GM10266 (cell line): Measurements from ENCODE around the gene NFE2.
A peak's percentile ranks its signal among the peaks of the same experiment; 100 is the strongest.
"Not testable (repeated sequence)": the region's sequence is repeated elsewhere in the genome, so short reads cannot be mapped to it uniquely, and the experiment has no call there.

ENCODE experiments used
- DNase-seq: peaks from one replicate; pipeline ENCODE4 v3.0.0; 2012; ENCODE audit errors: extremely low spot score
- CTCF ChIP-seq: IDR thresholded peaks from 2 replicates; pipeline ENCODE4 v1.5.1; 2012; ENCODE audit warnings: mild to moderate bottlenecking, low read depth; ENCODE audit not compliant: control insufficient read depth, insufficient read depth; ENCODE audit errors: missing control alignments

Gene NFE2

GRCh38 chr12:54328595-54329337, 28.0 kb upstream of the NFE2 start:
- no peak for DNase-seq
- TF ChIP-seq CTCF: no peak

DNA sequence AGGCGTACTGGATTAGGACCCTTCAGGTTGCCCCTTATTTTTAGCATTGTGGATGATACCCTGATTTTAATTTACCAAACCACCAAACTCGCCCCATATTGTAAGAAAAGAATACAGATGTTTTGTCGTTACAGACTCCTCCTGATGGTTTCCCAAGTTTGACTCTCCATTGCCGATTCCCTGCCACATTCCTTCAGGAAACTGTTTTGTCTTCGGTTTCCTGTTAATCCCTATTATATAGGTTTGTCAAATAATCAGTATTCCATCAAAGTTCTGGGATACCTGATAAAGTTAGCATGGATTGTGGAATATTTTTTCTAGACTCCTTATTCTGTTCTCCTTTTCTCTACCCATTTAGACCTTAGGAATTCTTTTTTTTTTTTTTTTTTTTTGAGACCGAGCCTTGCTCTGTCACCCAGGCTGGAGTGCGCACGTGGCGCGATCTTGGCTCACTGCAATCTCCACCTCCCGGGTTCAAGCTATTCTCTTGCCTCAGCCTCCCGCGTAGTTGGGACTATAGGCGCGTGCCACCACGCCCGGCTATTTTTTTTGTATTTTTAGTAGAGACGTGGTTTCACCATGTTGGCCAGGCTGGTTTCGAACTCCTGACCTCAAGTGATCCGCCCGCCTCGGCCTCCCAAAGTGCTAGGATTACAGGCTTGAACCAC, 24.8 kb upstream of the NFE2 start:
- not testable (repeated sequence) for DNase-seq

DNA sequence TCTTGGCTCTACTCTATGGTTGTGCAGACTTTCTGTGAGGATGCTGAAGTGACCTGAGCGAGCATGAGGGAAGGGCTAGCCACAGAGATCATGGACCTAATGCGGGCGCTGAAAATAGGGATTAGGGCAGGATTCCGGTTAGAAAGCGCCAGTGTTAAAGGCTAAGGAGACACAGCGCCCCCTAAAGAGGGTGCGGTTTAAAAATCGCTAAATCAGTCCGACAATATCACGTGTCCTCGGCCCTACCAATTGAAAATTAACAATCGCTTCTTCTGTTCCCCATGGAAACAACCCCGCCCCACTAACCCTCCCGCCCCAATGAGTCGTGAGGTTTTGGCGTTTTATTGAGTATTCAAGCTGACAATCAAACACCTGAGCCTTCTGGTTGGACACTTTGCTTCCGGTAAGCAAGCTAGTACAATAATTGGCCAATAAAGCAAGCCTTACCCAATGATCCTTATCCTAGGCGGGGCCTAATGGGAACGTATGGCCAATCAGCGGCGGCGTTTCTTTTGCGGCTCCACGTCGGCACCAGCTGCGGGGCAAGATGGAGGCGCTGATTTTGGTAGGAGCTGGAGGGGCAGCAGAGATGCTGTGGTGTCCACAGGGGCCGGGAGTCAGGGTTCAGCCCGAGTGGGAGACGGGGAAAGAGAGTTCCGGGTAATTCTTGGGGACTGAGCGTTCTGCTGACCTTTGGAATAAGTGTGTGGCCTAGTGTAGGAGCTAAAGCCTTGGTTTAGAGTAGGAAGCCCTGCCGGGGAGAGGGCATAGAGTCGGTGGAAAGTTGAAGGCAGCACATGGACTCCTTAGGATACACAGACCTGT, 24.0 kb upstream of the NFE2 start, which contains the start of gene COPZ1:
TSS of gene COPZ1 (plus strand) at position 515 of the 825 bp plus-strand sequence. CDS start at position 548, 33 bp downstream.
- TF ChIP-seq CTCF: peak; percentile 86
- peak; percentile 88 for DNase-seq

- no peak for DNase-seq
- no peak for TF ChIP-seq CTCF
These were observed 20.5 kb upstream of the NFE2 start for GRCh38 chr12:54321363-54321762.

DNA sequence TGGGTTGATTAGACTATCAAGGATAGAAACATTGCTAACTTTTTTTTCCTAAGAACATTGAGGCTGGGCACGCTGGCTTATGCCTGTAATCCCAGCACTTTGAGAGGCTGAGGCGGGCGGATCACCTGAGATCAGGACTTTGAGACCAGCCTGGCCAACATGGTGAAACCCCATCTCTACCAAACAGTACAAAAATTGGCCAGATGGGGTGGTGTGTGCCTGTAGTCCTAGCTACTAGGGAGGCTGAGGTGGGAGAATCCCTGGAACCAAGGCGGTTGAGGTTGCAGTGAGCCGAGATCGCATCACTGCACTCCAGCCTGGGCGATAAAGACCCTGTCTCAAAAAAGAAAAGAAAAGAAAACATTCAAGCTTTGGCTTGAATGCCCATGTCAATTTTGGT, 11.5 kb upstream of the NFE2 start:
- DNase-seq: not testable (repeated sequence)

DNA sequence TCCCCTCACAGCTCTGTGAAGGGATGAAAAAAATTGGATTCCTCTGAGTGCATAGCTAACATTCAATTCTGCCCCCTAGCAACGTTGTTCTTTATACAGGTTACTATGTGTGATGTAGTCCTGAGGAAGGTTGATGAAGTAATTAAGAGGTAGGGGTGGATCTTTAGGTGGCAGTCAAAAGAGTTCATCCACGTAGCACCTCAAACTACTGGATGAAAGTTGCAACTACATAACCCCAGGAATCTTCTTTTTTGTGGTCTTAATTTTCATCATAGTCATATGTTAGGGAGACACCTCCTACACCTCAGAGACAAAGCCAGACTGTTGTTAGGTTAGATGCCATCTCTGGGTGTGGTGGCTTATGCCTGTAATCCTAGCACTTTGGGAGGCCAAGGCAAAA, 10.2 kb upstream of the NFE2 start:
- TF ChIP-seq CTCF: no peak
- no peak for DNase-seq

DNA sequence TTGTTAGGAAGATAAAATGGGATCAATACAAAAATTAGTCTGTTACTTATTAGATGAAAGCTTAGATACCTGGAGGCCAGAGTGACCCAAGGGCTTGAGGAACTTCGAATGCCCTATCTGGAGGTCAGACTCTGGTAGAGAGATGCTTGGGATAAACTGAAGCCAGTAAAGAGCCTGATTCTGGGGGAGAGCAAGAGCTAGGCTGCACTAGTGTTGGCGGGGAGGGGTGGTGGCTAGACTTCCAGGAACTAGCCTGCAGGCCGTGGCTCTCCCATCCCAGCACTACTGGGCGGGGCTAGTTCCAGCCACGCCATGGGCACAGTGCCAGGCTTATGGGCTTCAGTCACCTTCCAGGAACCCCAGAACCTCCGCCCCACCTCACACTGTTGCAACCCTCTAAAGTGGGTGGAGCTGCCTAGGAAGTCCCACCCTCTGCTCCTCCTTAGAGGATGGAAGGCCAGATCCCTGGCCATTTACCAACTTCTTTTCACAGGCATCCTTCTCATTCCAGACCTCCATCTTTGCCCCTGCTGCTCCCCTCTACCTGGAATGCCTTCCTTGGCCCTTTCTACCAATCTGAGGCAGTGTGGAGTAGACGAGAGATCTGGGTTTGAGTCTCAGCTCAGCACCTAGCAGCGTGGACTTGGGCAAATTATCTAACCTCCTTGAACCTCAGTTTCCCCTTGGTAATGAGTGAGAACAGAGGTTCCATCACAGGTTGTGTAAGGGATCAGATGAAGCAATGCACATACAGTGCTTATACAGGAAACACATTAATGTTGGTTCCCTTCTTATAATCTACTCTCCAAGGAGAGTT, 6.3 kb upstream of the NFE2 start:
- TF ChIP-seq CTCF: no peak
- no peak for DNase-seq
